Stomach smooth muscle (tissue), 2 donors: ENCODE data around the gene PC.

Source experiments
- H3K27ac ChIP-seq: one replicate; pipeline ENCODE4 v1.7.0; 2013; ENCODE audit warnings: mild to moderate bottlenecking, low read length, inconsistent platforms
- H3K27me3 ChIP-seq, 2 donors: one replicate each; pipeline ENCODE4 v1.7.0; 2013; ENCODE audit warnings: low read length in 2 of 2; ENCODE audit not compliant: insufficient read depth in 2 of 2, control insufficient read depth in 1 of 2
- H3K36me3 ChIP-seq, 2 donors: one replicate each; pipeline ENCODE4 v1.7.0; 2013; ENCODE audit warnings: low read length in 2 of 2; ENCODE audit not compliant: control insufficient read depth in 2 of 2, insufficient read depth in 2 of 2
- H3K4me1 ChIP-seq: one replicate; pipeline ENCODE4 v1.7.0; 2013; ENCODE audit warnings: low read length; ENCODE audit not compliant: control insufficient read depth, insufficient read depth
- H3K4me3 ChIP-seq, 2 donors: one replicate each; pipeline ENCODE4 v1.7.0; 2013; ENCODE audit warnings: low read length in 2 of 2
- H3K9ac ChIP-seq, 2 donors: one replicate each; pipeline ENCODE4 v1.7.0; 2013; ENCODE audit warnings: low read length in 2 of 2, mild to moderate bottlenecking in 1 of 2
- H3K9me3 ChIP-seq, 2 donors: one replicate each; pipeline ENCODE4 v1.7.0; 2013; ENCODE audit warnings: low read length in 2 of 2; ENCODE audit not compliant: control insufficient read depth in 2 of 2
- donor health status: healthy.
- donor health status: Pancreatic carcinoma.

PC gene

DNA sequence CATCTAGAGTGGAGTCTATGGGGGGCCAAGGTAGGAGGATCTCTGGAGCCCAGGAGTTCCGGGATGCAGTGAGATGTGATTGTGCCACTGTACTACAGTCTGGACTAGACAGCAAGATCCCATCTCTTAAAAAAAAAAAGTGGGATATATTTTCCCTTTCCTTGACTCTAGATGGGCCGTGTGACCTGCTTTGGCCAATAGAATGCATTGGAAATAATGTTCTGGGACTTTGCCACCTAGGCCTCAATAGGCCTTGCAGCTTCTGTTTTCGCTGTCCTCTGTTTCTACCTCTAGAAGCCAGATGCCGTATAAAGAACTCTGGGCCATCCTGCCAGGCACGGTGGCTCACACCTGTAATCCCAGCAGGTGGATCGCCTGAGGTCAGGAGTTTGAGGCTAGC, 20.5 kb upstream of the PC start:
- H3K36me3 ChIP-seq = no peaks in the 10 kb centered on the region
- H3K9me3 ChIP-seq = peaks cover 0 to 3% of the 10 kb centered on the region in 2 donors
- no peaks in the 10 kb centered on the region for H3K4me1 ChIP-seq
- H3K27me3 ChIP-seq = peaks cover 2 to 3% of the 10 kb centered on the region in 2 donors
- no peak overlapping the region for H3K9ac ChIP-seq
- H3K4me3 ChIP-seq = no peak overlapping the region
- no peak overlapping the region for H3K27ac ChIP-seq

DNA sequence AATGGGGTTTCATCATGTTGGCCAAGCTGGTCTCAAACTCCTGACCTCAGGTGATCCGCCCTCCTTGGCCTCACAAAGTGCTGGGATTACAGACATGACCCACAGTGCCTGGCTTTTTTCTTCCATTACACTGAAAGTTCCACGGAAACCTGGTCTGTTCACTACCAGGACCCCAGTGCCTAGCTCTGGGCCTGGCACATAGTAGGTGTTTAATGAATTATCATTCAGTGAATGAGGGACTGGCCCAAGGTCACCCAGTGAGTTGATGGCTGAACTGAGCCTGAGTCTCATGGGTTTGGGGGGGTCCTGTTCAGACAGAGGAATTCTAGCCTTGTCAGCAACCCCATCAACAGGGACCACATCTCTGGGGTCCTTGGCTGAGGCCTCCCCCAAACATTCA, 20.0 kb upstream of the PC start:
- Histone ChIP-seq H3K4me1 (no peaks in the 10 kb centered on the region), H3K9ac (no peak overlapping the region), H3K9me3 (peaks cover 0 to 3% of the 10 kb centered on the region in 2 donors)

DNA sequence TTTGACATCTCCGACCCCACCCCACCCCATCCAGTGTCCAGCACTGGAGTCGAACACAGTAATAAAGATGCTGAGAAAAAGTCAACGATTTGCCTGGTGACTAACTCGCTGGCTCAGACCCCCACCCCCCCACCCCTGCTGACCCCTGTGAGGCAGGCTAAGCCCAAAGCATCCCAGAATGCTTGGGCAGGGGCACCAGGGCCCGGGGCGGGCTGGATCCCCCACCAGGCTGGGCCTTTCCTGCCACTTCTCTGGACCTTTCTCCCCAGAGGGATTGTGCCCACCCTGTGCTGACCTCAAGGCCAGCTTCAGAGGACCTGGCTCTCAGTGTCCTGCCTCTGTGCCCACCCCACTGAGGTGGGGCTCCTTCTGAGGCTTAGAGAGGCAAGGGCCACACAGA, 18.7 kb upstream of the PC start:
- Histone ChIP-seq H3K27me3 (peaks cover 2 to 3% of the 10 kb centered on the region in 2 donors), H3K4me1 (no peaks in the 10 kb centered on the region), H3K9ac (no peak overlapping the region), H3K36me3 (no peaks in the 10 kb centered on the region), H3K4me3 (no peak overlapping the region), H3K9me3 (peaks cover 0 to 3% of the 10 kb centered on the region in 2 donors), H3K27ac (no peak overlapping the region)

More for the DNA sequence above, 20.0 kb upstream of the PC start:
- H3K27me3 ChIP-seq = peaks cover 2 to 3% of the 10 kb centered on the region in 2 donors
- H3K27ac ChIP-seq = no peak overlapping the region
- H3K4me3 ChIP-seq = no peak overlapping the region
- no peaks in the 10 kb centered on the region for H3K36me3 ChIP-seq

DNA sequence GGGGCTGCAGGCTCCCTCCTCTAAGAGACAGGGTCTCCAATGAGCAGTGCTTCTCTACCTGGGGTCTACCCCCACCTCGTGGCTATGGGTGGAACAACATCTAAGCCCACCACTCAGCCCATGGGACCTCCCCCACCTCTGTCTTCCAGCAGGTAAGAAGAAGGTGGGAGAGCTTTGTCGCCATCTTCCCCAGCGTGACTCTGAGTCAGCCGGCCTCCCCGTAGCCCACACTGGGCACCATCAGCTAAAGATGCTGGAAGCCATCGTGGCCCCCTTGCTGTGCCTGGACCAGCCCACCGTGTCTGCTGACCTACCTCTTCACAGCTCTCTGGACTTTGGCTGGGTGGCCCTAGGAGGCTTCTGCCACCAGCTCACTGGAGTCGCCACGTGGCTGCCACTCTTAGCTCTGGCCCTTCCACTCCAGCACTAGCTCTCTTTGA, 17.9 kb upstream of the PC start:
- no peak overlapping the region for H3K9ac ChIP-seq
- H3K27me3 ChIP-seq = peaks cover 2 to 3% of the 10 kb centered on the region in 2 donors
- H3K4me3 ChIP-seq = no peak overlapping the region
- no peaks in the 10 kb centered on the region for H3K36me3 ChIP-seq
- H3K4me1 ChIP-seq = no peaks in the 10 kb centered on the region
- H3K27ac ChIP-seq = no peak overlapping the region
- peaks cover 0 to 3% of the 10 kb centered on the region in 2 donors for H3K9me3 ChIP-seq

DNA sequence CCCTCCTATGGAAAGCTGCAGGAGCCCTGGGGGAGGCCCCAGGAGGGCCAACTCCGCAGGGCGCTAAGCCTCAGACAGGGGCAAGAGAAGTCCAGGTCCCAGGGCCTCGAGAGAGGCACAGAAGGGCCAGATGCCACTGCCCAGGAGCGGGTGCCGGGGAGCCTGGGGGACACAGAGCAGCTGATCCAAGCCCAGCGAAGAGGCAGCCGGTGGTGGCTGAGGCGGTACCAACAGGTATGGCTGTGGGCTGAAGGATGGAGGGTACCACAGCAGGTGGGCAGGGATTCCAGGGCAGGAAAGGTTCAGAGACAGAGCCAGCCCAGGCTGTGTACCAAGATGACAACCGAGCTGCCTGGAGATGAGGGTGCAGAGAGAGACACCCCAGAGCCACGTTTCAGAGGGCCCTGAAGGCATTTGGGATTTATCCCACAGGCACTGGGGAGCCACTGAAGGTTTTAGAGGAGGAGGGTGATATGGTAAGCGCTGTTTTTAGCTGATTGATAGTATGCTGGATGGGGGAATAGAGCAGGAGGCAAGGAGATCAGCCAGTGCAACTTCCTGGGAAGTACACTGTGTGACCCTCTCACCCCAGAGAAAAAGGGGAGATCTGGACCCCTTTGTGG, 17.3 kb upstream of the PC start:
- H3K27ac ChIP-seq = no peak overlapping the region
- no peak overlapping the region for H3K4me3 ChIP-seq
- H3K4me1 ChIP-seq = no peaks in the 10 kb centered on the region
- peaks cover 2 to 3% of the 10 kb centered on the region in 2 donors for H3K27me3 ChIP-seq
- peaks cover 0 to 3% of the 10 kb centered on the region in 2 donors for H3K9me3 ChIP-seq
- H3K9ac ChIP-seq = no peak overlapping the region
- H3K36me3 ChIP-seq = no peaks in the 10 kb centered on the region

DNA sequence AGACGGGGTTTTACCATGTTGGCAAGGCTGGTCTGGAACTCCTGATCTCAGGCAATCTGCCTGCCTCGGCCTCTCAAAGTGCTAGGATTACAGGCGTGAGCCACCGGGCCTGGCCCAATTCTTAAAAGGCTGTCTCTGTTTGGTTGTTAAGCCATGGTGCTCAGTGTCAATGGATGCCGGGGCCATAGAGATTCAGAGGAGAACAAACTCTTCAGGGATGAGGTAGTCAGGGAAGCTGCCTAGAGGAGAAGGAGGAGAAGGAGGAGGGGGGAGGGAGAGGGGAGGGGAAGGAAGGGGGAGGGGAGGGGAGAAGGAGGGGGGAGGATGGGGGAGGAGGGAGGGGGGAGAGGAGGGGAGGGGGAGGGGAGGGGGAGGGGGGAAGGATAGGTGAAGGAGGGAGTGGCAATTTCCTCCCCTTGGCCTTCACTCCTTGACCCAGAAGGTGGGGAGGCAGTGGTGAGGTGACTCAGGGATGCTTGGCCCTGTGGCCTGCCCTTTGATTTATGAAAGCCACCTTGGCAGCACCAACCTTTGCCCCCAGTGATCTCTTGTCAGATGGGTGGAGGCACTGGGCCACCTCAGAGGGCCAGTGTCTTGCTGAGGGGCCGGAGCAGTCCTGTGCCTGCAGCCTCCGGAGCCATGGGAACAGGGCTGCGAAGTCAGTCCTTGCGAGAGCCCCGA, 16.7 kb upstream of the PC start, which contains the start of gene C11orf86:
C11orf86 (plus strand) TSS at position 581 of the 681 bp plus-strand sequence; CDS start at position 640, 59 bp downstream.
- Histone ChIP-seq H3K9ac (no peak within 1 kb of the TSS), H3K4me3 (no peak within 1 kb of the TSS)

DNA sequence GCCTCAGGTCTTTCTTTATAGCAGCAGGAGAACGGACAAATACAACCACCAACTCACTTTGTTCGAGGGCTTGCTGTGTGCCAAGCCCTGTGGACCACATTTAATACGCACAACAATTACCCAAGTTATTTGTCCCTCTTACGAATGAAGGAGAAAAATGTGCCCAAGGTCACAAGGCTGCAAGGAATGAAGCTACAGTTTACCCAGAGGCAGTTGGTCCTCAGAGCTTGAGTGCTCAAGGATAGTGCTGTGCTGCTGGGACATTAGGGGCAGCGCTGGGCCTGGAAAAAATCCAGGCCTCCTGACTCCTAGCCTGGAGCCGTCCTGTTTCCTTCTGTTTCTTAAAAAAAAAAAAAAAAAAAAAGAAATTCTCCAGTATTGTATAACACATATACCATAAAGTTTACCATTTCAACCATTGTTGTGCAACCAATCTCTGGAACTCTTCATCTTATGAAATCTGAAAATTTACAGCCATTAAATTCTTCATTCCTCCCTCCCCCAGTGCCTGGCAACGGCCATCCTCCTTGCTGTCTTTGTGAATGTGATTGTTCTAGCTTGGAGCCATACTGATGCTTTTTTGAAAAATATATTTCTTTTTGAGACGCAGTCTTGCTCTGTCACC, 15.9 kb upstream of the PC start:
- Histone ChIP-seq H3K4me3 (no peak overlapping the region), H3K27me3 (peaks cover 2 to 3% of the 10 kb centered on the region in 2 donors), H3K9ac (no peak overlapping the region), H3K4me1 (no peaks in the 10 kb centered on the region), H3K36me3 (no peaks in the 10 kb centered on the region), H3K27ac (no peak overlapping the region), H3K9me3 (no peaks in the 10 kb centered on the region)

More for the DNA sequence above, 16.7 kb upstream of the PC start, which contains the start of gene C11orf86:
- Histone ChIP-seq H3K27me3 (peaks cover 2 to 3% of the 10 kb centered on the region in 2 donors), H3K9me3 (peaks cover 0 to 3% of the 10 kb centered on the region in 2 donors), H3K36me3 (no peaks in the 10 kb centered on the region), H3K4me1 (no peaks in the 10 kb centered on the region), H3K27ac (no peak within 1 kb of the TSS)

DNA sequence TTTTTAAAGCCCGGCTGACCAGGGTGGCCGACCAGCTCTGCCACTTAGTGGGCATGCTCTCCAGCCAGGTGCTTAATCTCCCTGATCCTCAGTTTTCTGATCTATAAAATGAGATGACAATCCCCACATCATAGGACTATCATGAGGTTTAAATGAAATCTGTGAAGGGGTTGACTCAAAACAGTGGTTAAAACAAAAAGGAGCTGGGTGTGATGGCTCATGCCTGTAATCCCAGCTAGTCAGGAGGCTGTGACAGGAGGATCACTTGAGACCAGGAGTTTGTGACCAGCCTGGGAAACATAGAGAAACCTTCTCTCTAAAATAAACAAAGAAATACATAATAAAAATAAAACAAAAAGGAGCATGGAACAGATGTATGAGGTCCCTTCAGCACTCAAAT, 13.3 kb upstream of the PC start:
- Histone ChIP-seq H3K4me1 (no peaks in the 10 kb centered on the region), H3K27ac (no peak overlapping the region), H3K9me3 (no peaks in the 10 kb centered on the region), H3K36me3 (no peaks in the 10 kb centered on the region), H3K27me3 (peaks cover 2 to 3% of the 10 kb centered on the region in 2 donors), H3K9ac (no peak overlapping the region), H3K4me3 (no peak overlapping the region)

DNA sequence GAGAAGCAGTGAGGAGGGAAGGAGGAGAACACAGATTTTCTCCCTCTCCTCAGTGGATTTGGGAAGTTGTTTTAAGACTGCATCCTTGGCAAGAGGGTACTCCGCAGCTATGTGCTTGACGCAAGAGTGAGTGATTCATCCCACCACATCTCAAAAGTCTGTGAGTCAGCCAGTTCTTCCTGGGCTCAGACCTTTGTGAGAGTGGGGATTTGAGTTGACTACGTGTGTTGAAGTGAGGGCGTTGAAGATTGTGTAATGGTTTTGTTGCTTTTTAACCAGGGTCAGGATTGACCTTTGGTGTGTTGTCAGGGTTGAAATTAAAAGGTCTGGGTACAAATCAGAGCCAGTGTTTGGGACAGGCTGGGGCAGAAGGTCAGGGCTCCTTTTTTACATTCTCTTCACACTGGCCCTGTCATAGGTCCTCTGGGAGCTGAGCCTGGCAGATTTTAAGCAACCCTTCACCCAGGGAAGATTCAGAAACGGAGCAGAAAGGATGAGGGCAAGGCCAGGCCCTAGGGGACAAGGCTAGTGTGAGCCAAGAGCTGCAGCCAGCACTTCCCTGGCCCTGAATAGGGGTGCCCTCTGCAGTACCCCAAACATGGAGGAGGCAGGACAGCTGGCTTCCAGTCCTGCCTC, 12.7 kb upstream of the PC start:
- no peak overlapping the region for H3K4me3 ChIP-seq
- H3K9me3 ChIP-seq = no peaks in the 10 kb centered on the region
- H3K27ac ChIP-seq = no peak overlapping the region
- no peaks in the 10 kb centered on the region for H3K4me1 ChIP-seq
- no peaks in the 10 kb centered on the region for H3K36me3 ChIP-seq
- peaks cover 2 to 3% of the 10 kb centered on the region in 2 donors for H3K27me3 ChIP-seq
- H3K9ac ChIP-seq = no peak overlapping the region

DNA sequence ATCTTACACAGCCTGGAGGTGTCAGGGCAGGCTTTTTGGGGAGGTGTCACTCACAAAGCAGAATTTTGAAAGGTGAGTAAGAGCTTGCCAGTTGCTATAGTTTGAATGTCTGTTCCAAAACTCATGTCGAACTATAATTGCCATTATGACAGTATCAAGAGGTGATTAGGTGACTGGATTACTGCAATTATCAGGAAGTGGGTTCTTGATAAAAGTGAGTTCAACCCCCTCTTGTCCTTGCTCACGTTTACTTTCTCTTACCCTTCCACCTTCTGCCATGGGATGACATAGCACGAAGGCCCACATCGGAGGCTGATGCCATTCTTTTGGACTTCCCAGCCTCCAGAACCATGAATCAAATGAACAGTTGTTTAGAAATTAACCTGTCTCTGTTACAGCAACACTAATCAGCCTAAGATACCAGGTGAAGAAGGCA, 12.2 kb upstream of the PC start:
- Histone ChIP-seq H3K27me3 (peaks cover under 1% of the 10 kb centered on the region in 2 donors), H3K27ac (no peak overlapping the region), H3K9me3 (no peaks in the 10 kb centered on the region), H3K9ac (no peak overlapping the region), H3K36me3 (no peaks in the 10 kb centered on the region), H3K4me1 (no peaks in the 10 kb centered on the region), H3K4me3 (no peak overlapping the region)
